ENCODE measurements around the gene LPP. TPM values are rescaled to one million over a fixed set of nuclear protein-coding genes. Genes with fewer than 3 reads are reported as not detected.

The LPP gene
- total RNA-seq, 1 experiment from 2014 or later: 148 TPM

- H2AFZ ChIP-seq: no peak overlapping the region
- H3F3A ChIP-seq (ENCODE audit: insufficient read depth, low read depth): no peaks in the 10 kb centered on the region
- no peak for DNase-seq
- ChIA-PET CTCF (interaction anchor here (0.6 kb wide), 1 partner anchor 1657 kb away, joined by 3 read pairs; no protein-coding TSS in a partner anchor), POLR2A (ENCODE audit: unreplicated experiment) (no interaction called here)
- no peak overlapping the region for H3K4me2 ChIP-seq
- no peaks in the 10 kb centered on the region for H3K9me2 ChIP-seq (ENCODE audit: insufficient read depth)
- H3K27me3 ChIP-seq (ENCODE audit: insufficient read depth, low read depth): no peaks in the 10 kb centered on the region
- no peak for TF ChIP-seq CTCF (conservative IDR thresholded peaks at IDR 0.05)
- TF ChIP-seq EZH2 (IDR thresholded peaks at IDR 0.05; ENCODE audit: low read depth): no peak
- no peaks in the 10 kb centered on the region for H3K9me3 ChIP-seq (ENCODE audit: insufficient read depth, low read depth)
- no peaks in the 10 kb centered on the region for H4K20me1 ChIP-seq (ENCODE audit: insufficient read depth)
- H3K4me1 ChIP-seq (replicated peaks; ENCODE audit: insufficient read depth): no peaks in the 10 kb centered on the region
- H3K79me2 ChIP-seq (ENCODE audit: low read depth): no peaks in the 10 kb centered on the region
- H3K27ac ChIP-seq: no peak overlapping the region
- H3K36me3 ChIP-seq (ENCODE audit: low read depth): no peaks in the 10 kb centered on the region
- BruUV-seq (replicated peaks): no TSS peak
- intact Hi-C loops (cut with micrococcal nuclease; ENCODE audit: unreplicated experiment): no loop called here
- H3K4me3 ChIP-seq: no peak overlapping the region
These were observed 757.3 kb downstream of the LPP start for GRCh38 chr3:188911026-188911850.

DNA sequence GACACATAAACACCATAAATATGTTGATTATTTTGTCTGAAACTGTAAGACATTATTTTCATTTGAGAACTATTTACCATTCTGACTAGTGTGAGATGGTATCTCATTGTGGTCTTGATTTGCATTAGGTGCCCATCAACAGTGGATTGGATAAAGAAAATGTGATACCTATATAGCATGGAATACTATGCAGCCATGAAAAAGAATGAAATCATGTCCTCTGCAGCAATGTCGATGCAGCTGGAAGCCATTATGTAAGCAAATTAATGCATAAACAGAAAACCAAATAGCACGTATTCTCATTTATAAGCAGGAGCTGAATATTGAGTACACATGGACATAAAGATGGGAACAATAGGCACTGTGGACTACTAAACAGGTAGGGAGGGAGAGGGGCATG is 759.1 kb downstream of the LPP start:
- TF ChIP-seq EZH2 (IDR thresholded peaks at IDR 0.05; ENCODE audit: low read depth): no peak
- no peak for TF ChIP-seq CTCF (conservative IDR thresholded peaks at IDR 0.05)
- H3K9me3 ChIP-seq (ENCODE audit: insufficient read depth, low read depth): no peaks in the 10 kb centered on the region
- no peaks in the 10 kb centered on the region for H3K9me2 ChIP-seq (ENCODE audit: insufficient read depth)
- no peaks in the 10 kb centered on the region for H3K36me3 ChIP-seq (ENCODE audit: low read depth)
- intact Hi-C loops (cut with micrococcal nuclease; ENCODE audit: unreplicated experiment): no loop called here
- no peak overlapping the region for H3K4me2 ChIP-seq
- CTCF ChIA-PET: no interaction called here
- H3K4me1 ChIP-seq (replicated peaks; ENCODE audit: insufficient read depth): no peaks in the 10 kb centered on the region
- no TSS peak for BruUV-seq (replicated peaks)
- H3K4me3 ChIP-seq: no peak overlapping the region
- no peaks in the 10 kb centered on the region for H4K20me1 ChIP-seq (ENCODE audit: insufficient read depth)
- H3K27ac ChIP-seq: no peak overlapping the region
- no peak for DNase-seq
- no peaks in the 10 kb centered on the region for H3F3A ChIP-seq (ENCODE audit: insufficient read depth, low read depth)
- H2AFZ ChIP-seq: no peak overlapping the region
- POLR2A ChIA-PET (ENCODE audit: unreplicated experiment): no interaction called here
- no peaks in the 10 kb centered on the region for H3K27me3 ChIP-seq (ENCODE audit: insufficient read depth, low read depth)
- no peaks in the 10 kb centered on the region for H3K79me2 ChIP-seq (ENCODE audit: low read depth)

DNA sequence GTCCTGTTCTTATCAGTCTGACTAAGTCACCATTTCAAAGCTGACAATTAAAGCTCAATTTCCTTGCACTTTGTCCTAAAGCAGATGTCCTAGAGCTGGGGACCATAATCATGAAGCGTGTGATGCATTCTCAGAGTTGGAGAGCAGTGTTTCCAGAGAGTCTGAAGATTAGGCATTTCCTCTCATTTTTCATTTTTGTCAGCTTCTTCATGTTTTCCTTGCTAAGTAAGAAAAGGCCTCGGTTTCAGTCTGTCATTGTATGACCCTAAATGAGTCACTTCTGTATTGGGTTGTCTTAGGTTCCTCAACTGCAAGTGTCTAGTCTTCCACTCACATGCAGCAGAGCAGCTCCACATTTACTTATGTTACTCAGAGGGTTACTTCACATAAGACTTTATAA is 760.6 kb downstream of the LPP start:
- Histone ChIP-seq H3K4me2 (no peak overlapping the region), H3K27me3 (ENCODE audit: insufficient read depth, low read depth) (no peaks in the 10 kb centered on the region), H3K4me3 (no peak overlapping the region), H3K9me3 (ENCODE audit: insufficient read depth, low read depth) (no peaks in the 10 kb centered on the region), H3K79me2 (ENCODE audit: low read depth) (no peaks in the 10 kb centered on the region), H2AFZ (no peak overlapping the region), H3F3A (ENCODE audit: insufficient read depth, low read depth) (no peaks in the 10 kb centered on the region), H3K27ac (no peak overlapping the region), H3K36me3 (ENCODE audit: low read depth) (no peaks in the 10 kb centered on the region), H4K20me1 (ENCODE audit: insufficient read depth) (no peaks in the 10 kb centered on the region), H3K9me2 (ENCODE audit: insufficient read depth) (no peaks in the 10 kb centered on the region), H3K4me1 (replicated peaks; ENCODE audit: insufficient read depth) (no peaks in the 10 kb centered on the region)
- ChIA-PET CTCF (interaction anchor here (0.6 kb wide), 1 partner anchor 9 kb away, joined by 10 read pairs; no protein-coding TSS in a partner anchor), POLR2A (ENCODE audit: unreplicated experiment) (interaction anchor here (0.5 kb wide), 1 partner anchor 563 kb away, joined by 3 read pairs; no protein-coding TSS in a partner anchor)
- BruUV-seq (replicated peaks): no TSS peak
- intact Hi-C loops (cut with micrococcal nuclease; ENCODE audit: unreplicated experiment): no loop called here
- no peak for DNase-seq
- no peak for TF ChIP-seq EZH2 (IDR thresholded peaks at IDR 0.05; ENCODE audit: low read depth)
- TF ChIP-seq CTCF (conservative IDR thresholded peaks at IDR 0.05): no peak

Data from PC-9 (cell line).